Large intestine (tissue), 3 donors: ENCODE data around the gene SDHA. TPM values are rescaled to one million over a fixed set of nuclear protein-coding genes. Genes with fewer than 3 reads are reported as not detected.
"Not testable (repeated sequence)": the region's sequence is repeated elsewhere in the genome, so short reads cannot be mapped to it uniquely, and the experiment has no call there.

Experiments
- DNase-seq, 2 donors: peaks; one replicate each; pipeline versions ENCODE4 v3.0.0 to v3.0.0-alpha.2; 2013
- H3K27ac ChIP-seq: one replicate; pipeline ENCODE4 v1.5.1; 2013; ENCODE audit warnings: low read length
- H3K27me3 ChIP-seq: 2 replicates; pipeline ENCODE4 v1.6.1; 2013; ENCODE audit warnings: low read length; ENCODE audit not compliant: control insufficient read depth, insufficient read depth
- H3K36me3 ChIP-seq: 2 replicates; pipeline ENCODE4 v1.6.1; 2013; ENCODE audit warnings: low read length; ENCODE audit not compliant: control insufficient read depth, insufficient read depth
- H3K4me1 ChIP-seq: one replicate; pipeline ENCODE4 v1.6.1; 2013; ENCODE audit warnings: low read length; ENCODE audit not compliant: control insufficient read depth, insufficient read depth
- H3K4me3 ChIP-seq: one replicate; pipeline ENCODE4 v1.5.1; 2013; ENCODE audit warnings: low read length
- H3K9me3 ChIP-seq: one replicate; pipeline ENCODE4 v1.6.1; 2013; ENCODE audit warnings: mild to moderate bottlenecking, low read depth, low read length, moderate library complexity; ENCODE audit not compliant: control insufficient read depth
- WGBS: methylation state at CpG from one replicate; pipeline ENCODE4 v1.1.5; 2013; ENCODE audit warnings: low lambda C conversion rate; ENCODE audit not compliant: insufficient coverage; 5-methylcytosine and 5-hydroxymethylcytosine counted together
- polyA plus RNA-seq: library from polyadenylated mRNA; unstranded; fragments of 120-200 nt; gene quantifications from one replicate; pipeline ENCODE4 v1.2.1, GENCODE V29; 2013

Gene SDHA
- polyA plus RNA-seq, 1 donor = 122 TPM

- peak overlapping the region; percentile 30 for H3K27ac ChIP-seq
- H3K27me3 ChIP-seq, H3K4me3 ChIP-seq, H3K4me1 ChIP-seq, H3K9me3 ChIP-seq, DNase-seq: not testable (repeated sequence)
- 100% methylated on average over 1 of the region's 7 CpGs for WGBS
- peaks cover 40% of the 10 kb centered on the region for H3K36me3 ChIP-seq
These were observed 37.0 kb downstream of the SDHA start for GRCh38 chr5:255116-255515.

DNA sequence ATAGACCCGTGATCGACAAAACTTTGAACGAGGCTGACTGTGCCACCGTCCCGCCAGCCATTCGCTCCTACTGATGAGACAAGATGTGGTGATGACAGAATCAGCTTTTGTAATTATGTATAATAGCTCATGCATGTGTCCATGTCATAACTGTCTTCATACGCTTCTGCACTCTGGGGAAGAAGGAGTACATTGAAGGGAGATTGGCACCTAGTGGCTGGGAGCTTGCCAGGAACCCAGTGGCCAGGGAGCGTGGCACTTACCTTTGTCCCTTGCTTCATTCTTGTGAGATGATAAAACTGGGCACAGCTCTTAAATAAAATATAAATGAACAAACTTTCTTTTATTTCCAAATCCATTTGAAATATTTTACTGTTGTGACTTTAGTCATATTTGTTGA is 38.2 kb downstream of the SDHA start:
- H3K4me3 ChIP-seq, H3K27me3 ChIP-seq, H3K27ac ChIP-seq, H3K9me3 ChIP-seq, H3K4me1 ChIP-seq, DNase-seq: not testable (repeated sequence)
- peaks cover 38% of the 10 kb centered on the region for H3K36me3 ChIP-seq
- WGBS = no CpG with 5 or more reads among the region's 8 CpGs

- H3K27ac ChIP-seq = no peak overlapping the region
- peaks cover 6% of the 10 kb centered on the region for H3K4me1 ChIP-seq
- H3K27me3 ChIP-seq = no peaks in the 10 kb centered on the region
- no CpG with 5 or more reads among the region's 13 CpGs for WGBS
- H3K9me3 ChIP-seq = peaks cover 3% of the 10 kb centered on the region
- no peak for DNase-seq
- peaks cover 34% of the 10 kb centered on the region for H3K36me3 ChIP-seq
- no peak overlapping the region for H3K4me3 ChIP-seq
These were observed 39.0 kb downstream of the SDHA start for GRCh38 chr5:257148-257547.

GRCh38 chr5:263275-263974 is 45.3 kb downstream of the SDHA start:
- not testable (repeated sequence) for DNase-seq, H3K9me3 ChIP-seq, H3K27me3 ChIP-seq, H3K4me1 ChIP-seq, H3K4me3 ChIP-seq, H3K27ac ChIP-seq
- WGBS = 61% methylated on average over 2 of the region's 9 CpGs
- H3K36me3 ChIP-seq = peaks cover 13% of the 10 kb centered on the region

- WGBS = no CpG with 5 or more reads among the region's 10 CpGs
- no peak for DNase-seq
These were observed 46.2 kb downstream of the SDHA start for GRCh38 chr5:264338-264737.

GRCh38 chr5:266311-267026 is 48.3 kb downstream of the SDHA start:
- H3K4me3 ChIP-seq, DNase-seq, H3K4me1 ChIP-seq, H3K9me3 ChIP-seq, H3K27ac ChIP-seq, H3K27me3 ChIP-seq: not testable (repeated sequence)
- H3K36me3 ChIP-seq = peaks cover 13% of the 10 kb centered on the region
- 90% methylated on average over 10 of the region's 19 CpGs for WGBS

More at GRCh38 chr5:264338-264737, 46.2 kb downstream of the SDHA start:
- Histone ChIP-seq H3K27ac (no peak overlapping the region), H3K9me3 (no peaks in the 10 kb centered on the region), H3K27me3 (no peaks in the 10 kb centered on the region), H3K4me3 (no peak overlapping the region), H3K36me3 (peaks cover 13% of the 10 kb centered on the region), H3K4me1 (no peaks in the 10 kb centered on the region)

DNA sequence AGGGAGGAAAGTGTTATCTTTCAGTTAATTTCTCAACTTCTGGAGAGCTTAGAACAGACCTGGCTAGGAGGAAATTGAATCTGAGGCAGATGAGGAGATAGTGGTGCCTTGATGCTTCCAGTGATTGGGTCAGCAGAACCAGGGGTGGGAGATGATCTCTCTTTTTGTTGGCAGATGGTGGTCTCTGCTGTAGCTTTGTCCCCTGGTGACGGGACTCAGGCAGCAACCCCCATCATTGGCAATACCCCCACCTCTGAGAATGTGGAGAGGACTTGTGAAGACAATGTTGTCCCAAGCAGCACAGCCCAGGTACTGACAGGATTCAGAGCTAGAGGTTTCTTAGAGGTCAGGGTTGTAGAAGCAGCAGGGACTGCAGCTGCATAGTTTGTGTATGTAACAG is 49.6 kb downstream of the SDHA start:
- Histone ChIP-seq H3K27ac (no peak overlapping the region), H3K4me1 (no peaks in the 10 kb centered on the region), H3K36me3 (peaks cover 13% of the 10 kb centered on the region), H3K9me3 (no peaks in the 10 kb centered on the region), H3K27me3 (no peaks in the 10 kb centered on the region), H3K4me3 (no peak overlapping the region)
- no CpG with 5 or more reads among the region's 1 CpG for WGBS
- no peak for DNase-seq

GRCh38 chr5:270340-270739 is 52.2 kb downstream of the SDHA start:
- H3K27ac ChIP-seq = no peak overlapping the region
- DNase-seq = no peak
- no peaks in the 10 kb centered on the region for H3K9me3 ChIP-seq
- H3K36me3 ChIP-seq = peaks cover 16% of the 10 kb centered on the region
- 63% methylated on average over 2 of the region's 17 CpGs for WGBS
- no peaks in the 10 kb centered on the region for H3K27me3 ChIP-seq
- peaks cover 3% of the 10 kb centered on the region for H3K4me1 ChIP-seq
- H3K4me3 ChIP-seq = peak overlapping the region; percentile 41

- H3K27ac ChIP-seq, H3K27me3 ChIP-seq, DNase-seq, H3K9me3 ChIP-seq, H3K4me1 ChIP-seq: not testable (repeated sequence)
- peak overlapping the region; percentile 41 for H3K4me3 ChIP-seq
- no CpG with 5 or more reads among the region's 41 CpGs for WGBS
- H3K36me3 ChIP-seq = peaks cover 21% of the 10 kb centered on the region
These were observed 53.7 kb downstream of the SDHA start for GRCh38 chr5:271828-272167.

- DNase-seq, H3K4me3 ChIP-seq, H3K27me3 ChIP-seq, H3K27ac ChIP-seq, H3K4me1 ChIP-seq, H3K9me3 ChIP-seq: not testable (repeated sequence)
- peaks cover 19% of the 10 kb centered on the region for H3K36me3 ChIP-seq
- no CpG with 5 or more reads among the region's 9 CpGs for WGBS
These were observed 55.0 kb downstream of the SDHA start for GRCh38 chr5:273091-273490.

DNA sequence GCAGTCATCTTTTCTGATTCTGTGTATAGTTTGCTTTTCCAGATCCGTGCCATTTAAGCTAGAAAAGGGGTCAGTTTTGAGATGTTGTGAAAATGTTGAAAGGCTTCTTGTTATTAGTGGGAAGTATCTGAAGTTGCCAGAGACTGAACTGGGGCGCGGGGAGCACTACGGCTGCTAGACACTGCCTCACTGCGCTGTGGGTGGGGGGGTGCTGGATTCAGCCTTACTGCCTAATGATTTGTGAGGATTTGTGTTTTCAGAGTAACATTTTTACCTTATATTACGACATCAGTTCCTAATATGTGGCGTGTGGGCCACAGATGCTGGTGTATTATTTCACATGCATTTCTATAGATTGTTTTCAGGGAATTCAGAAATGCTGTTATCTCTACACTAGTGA is 55.4 kb downstream of the SDHA start:
- H3K27me3 ChIP-seq, H3K27ac ChIP-seq, H3K4me1 ChIP-seq, H3K4me3 ChIP-seq, DNase-seq, H3K9me3 ChIP-seq: not testable (repeated sequence)
- H3K36me3 ChIP-seq = peaks cover 19% of the 10 kb centered on the region
- no CpG with 5 or more reads among the region's 7 CpGs for WGBS
